DND-41 (cell line): Measurements from ENCODE around the gene GRM7.

Experiments used
- ATAC-seq: fragments of 200-7000 bp; cut with Tn5 transposase; 3 replicates; pipeline ENCODE4 v1.9.1; 2021; ENCODE audit warnings: low read depth; ENCODE audit not compliant: insufficient read depth
- DNase-seq: peaks from one replicate; pipeline ENCODE4 v3.0.0-alpha.2; 2020
- H2AFZ ChIP-seq: 2 replicates; pipeline ENCODE4 v1.6.0; 2012; ENCODE audit warnings: low read depth, low read length
- H3K27ac ChIP-seq: 2 replicates; pipeline ENCODE4 v1.5.1; 2012; ENCODE audit warnings: low read length, inconsistent platforms
- H3K27me3 ChIP-seq: fragments of 200-600 bp; sonication (generic); 2 replicates; pipeline ENCODE4 v1.6.0; 2012; ENCODE audit warnings: low read length, mild to moderate bottlenecking, inconsistent platforms; ENCODE audit not compliant: insufficient read depth, poor library complexity
- H3K36me3 ChIP-seq: 2 replicates; pipeline ENCODE4 v1.5.1; 2012; ENCODE audit warnings: low read length, inconsistent platforms; ENCODE audit not compliant: insufficient read depth
- H3K4me1 ChIP-seq: 2 replicates; pipeline ENCODE4 v1.5.1; 2012; ENCODE audit warnings: mild to moderate bottlenecking, low read length; ENCODE audit not compliant: insufficient read depth
- H3K4me2 ChIP-seq: 2 replicates; pipeline ENCODE4 v1.6.0; 2012; ENCODE audit warnings: mild to moderate bottlenecking, moderate library complexity, low read length, inconsistent platforms; ENCODE audit not compliant: insufficient read depth
- H3K4me3 ChIP-seq, 2 experiments: fragments of 200-600 bp in 1 of 2; shearing (Covaris generic) in 1 of 2; 2 replicates each; pipeline ENCODE4 v1.5.1; 2012 to 2016; ENCODE audit warnings: inconsistent platforms in 2 of 2, low read length in 2 of 2, mild to moderate bottlenecking in 2 of 2, low read depth in 1 of 2, moderate library complexity in 1 of 2
- H3K79me2 ChIP-seq: 2 replicates; pipeline ENCODE4 v1.6.0; 2012; ENCODE audit warnings: low read length, inconsistent platforms; ENCODE audit not compliant: insufficient read depth
- H3K9ac ChIP-seq: 2 replicates; pipeline ENCODE4 v1.6.0; 2012; ENCODE audit warnings: low read depth, mild to moderate bottlenecking, inconsistent platforms, low read length, moderate library complexity
- H3K9me3 ChIP-seq: 2 replicates; pipeline ENCODE4 v1.5.1; 2012; ENCODE audit warnings: low read length, moderate library complexity, mild to moderate bottlenecking, inconsistent platforms; ENCODE audit not compliant: insufficient read depth, severe bottlenecking
- H4K20me1 ChIP-seq: 2 replicates; pipeline ENCODE4 v1.6.0; 2012; ENCODE audit warnings: low read length; ENCODE audit not compliant: insufficient read depth
- CTCF ChIP-seq: IDR thresholded peaks from 2 replicates; pipeline ENCODE4 v1.5.1; 2012; ENCODE audit warnings: borderline replicate concordance, low read length, moderate library complexity, mild to moderate bottlenecking; ENCODE audit not compliant: poor library complexity, severe bottlenecking; ENCODE audit errors: extremely low read depth
- EZH2 ChIP-seq: IDR thresholded peaks from 3 replicates; pipeline ENCODE4 v1.6.1; 2012; ENCODE audit warnings: borderline replicate concordance, low read depth, mild to moderate bottlenecking, moderate library complexity, low read length, inconsistent platforms; ENCODE audit not compliant: severe bottlenecking

The GRM7 gene

GRCh38 chr3:7737263-7737662, 876.3 kb downstream of the GRM7 start:
- Histone ChIP-seq H3K4me3 (no peak overlapping the region), H3K4me1 (no peaks in the 10 kb centered on the region), H3K9ac (no peak overlapping the region), H3K4me2 (no peak overlapping the region), H3K9me3 (no peaks in the 10 kb centered on the region), H4K20me1 (no peaks in the 10 kb centered on the region), H2AFZ (no peak overlapping the region), H3K79me2 (no peaks in the 10 kb centered on the region), H3K27ac (no peak overlapping the region), H3K36me3 (no peaks in the 10 kb centered on the region), H3K27me3 (no peaks in the 10 kb centered on the region)
- ATAC-seq = no peak
- no peak for DNase-seq
- no peak for TF ChIP-seq CTCF
- TF ChIP-seq EZH2 = no peak

- no peaks in the 10 kb centered on the region for H3K4me1 ChIP-seq
- H3K36me3 ChIP-seq = no peaks in the 10 kb centered on the region
- H3K4me3 ChIP-seq = no peak overlapping the region
- H3K4me2 ChIP-seq = no peak overlapping the region
- H3K27me3 ChIP-seq = no peaks in the 10 kb centered on the region
- no peak overlapping the region for H3K27ac ChIP-seq
- H2AFZ ChIP-seq = no peak overlapping the region
- ATAC-seq (no peak), DNase-seq (no peak)
- H3K9me3 ChIP-seq = no peaks in the 10 kb centered on the region
- H3K79me2 ChIP-seq = no peaks in the 10 kb centered on the region
- TF ChIP-seq CTCF (no peak), EZH2 (no peak)
- H3K9ac ChIP-seq = no peak overlapping the region
- no peaks in the 10 kb centered on the region for H4K20me1 ChIP-seq
These were observed 878.8 kb downstream of the GRM7 start for GRCh38 chr3:7739754-7740153.

GRCh38 chr3:7740458-7740857, 879.5 kb downstream of the GRM7 start:
- H3K27ac ChIP-seq = no peak overlapping the region
- H3K79me2 ChIP-seq = no peaks in the 10 kb centered on the region
- TF ChIP-seq CTCF (no peak), EZH2 (no peak)
- H3K4me1 ChIP-seq = no peaks in the 10 kb centered on the region
- H4K20me1 ChIP-seq = no peaks in the 10 kb centered on the region
- H3K36me3 ChIP-seq = no peaks in the 10 kb centered on the region
- no peak overlapping the region for H3K4me2 ChIP-seq
- ATAC-seq (no peak), DNase-seq (no peak)
- no peak overlapping the region for H3K4me3 ChIP-seq
- no peak overlapping the region for H3K9ac ChIP-seq
- no peak overlapping the region for H2AFZ ChIP-seq
- no peaks in the 10 kb centered on the region for H3K9me3 ChIP-seq
- H3K27me3 ChIP-seq = no peaks in the 10 kb centered on the region

GRCh38 chr3:7744850-7745249, 883.9 kb downstream of the GRM7 start:
- no peak overlapping the region for H3K9ac ChIP-seq
- no peak overlapping the region for H3K27ac ChIP-seq
- H3K4me3 ChIP-seq = no peak overlapping the region
- H3K4me2 ChIP-seq = no peak overlapping the region
- H2AFZ ChIP-seq = no peak overlapping the region
- DNase-seq (no peak), ATAC-seq (no peak)
- no peaks in the 10 kb centered on the region for H4K20me1 ChIP-seq
- TF ChIP-seq CTCF (no peak), EZH2 (no peak)
- no peaks in the 10 kb centered on the region for H3K79me2 ChIP-seq
- H3K9me3 ChIP-seq = no peaks in the 10 kb centered on the region
- no peaks in the 10 kb centered on the region for H3K27me3 ChIP-seq
- no peaks in the 10 kb centered on the region for H3K4me1 ChIP-seq
- H3K36me3 ChIP-seq = no peaks in the 10 kb centered on the region
